HG02870 (cell line): ENCODE data around the gene ABCB9.

Source experiments
- ATAC-seq: cut with Tn5 transposase; IDR thresholded peaks from one replicate; pipeline ENCODE4 v1.9.1; 2021; ENCODE audit warnings: mild to moderate bottlenecking, moderate library complexity; ENCODE audit not compliant: unreplicated experiment

The ABCB9 gene

DNA sequence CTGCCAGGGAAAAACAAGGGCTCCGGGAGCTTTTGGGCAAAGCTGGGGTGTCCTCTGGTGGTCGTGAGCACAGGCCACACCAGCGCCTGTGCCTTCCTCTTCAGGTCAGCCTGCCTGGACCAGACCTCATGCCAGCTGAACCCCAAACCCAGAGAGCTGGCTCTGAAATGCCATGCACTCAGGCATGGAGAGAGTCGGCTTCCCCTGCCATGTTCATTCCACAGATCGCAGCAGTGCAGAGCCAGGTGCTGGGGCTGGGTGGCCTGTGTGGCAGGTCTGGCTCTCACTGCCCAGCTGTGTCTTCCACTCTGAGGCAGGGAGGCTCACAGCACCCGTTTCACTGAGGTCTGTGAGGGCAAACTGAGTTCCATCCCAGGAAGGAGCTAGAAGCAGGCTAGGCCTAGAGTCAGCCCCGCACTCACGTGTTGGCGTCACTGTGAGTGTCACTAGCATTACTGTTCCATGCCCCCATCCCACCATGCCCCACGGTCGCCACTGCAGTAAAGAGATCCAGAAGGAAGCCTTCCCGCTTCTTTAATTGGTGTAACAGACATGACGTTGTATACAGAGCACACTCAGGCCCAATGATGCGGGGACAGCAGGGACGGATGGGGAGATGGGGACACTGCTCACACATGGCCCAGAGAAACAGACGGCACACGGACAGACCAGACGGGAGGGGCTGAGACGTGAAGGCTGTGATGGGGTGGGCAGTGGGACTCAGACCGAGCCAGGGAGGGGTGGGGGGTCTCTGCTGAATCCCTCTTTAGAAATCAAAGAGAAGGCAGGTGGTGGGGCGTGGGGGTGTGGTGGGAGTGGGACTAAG lies 16.9 kb upstream of the ABCB9 start:
- ATAC-seq = no peak

DNA sequence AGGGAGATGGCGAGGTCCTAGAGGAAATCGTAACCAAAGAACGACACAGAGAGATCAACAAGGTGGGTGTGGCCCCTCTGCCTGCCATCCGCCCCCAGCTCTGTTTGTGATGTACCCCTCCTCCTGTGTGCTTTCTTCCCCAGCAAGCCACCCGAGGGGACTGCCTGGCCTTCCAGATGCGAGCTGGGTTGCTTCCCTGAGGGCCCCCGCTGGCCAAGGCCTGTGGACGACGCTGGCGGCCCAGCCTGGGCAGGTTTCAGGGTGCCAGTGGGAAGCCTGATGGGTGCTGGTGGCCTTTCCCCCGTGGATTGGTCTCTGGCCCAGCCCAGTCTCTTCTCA lies 16.2 kb upstream of the ABCB9 start:
- no peak for ATAC-seq

DNA sequence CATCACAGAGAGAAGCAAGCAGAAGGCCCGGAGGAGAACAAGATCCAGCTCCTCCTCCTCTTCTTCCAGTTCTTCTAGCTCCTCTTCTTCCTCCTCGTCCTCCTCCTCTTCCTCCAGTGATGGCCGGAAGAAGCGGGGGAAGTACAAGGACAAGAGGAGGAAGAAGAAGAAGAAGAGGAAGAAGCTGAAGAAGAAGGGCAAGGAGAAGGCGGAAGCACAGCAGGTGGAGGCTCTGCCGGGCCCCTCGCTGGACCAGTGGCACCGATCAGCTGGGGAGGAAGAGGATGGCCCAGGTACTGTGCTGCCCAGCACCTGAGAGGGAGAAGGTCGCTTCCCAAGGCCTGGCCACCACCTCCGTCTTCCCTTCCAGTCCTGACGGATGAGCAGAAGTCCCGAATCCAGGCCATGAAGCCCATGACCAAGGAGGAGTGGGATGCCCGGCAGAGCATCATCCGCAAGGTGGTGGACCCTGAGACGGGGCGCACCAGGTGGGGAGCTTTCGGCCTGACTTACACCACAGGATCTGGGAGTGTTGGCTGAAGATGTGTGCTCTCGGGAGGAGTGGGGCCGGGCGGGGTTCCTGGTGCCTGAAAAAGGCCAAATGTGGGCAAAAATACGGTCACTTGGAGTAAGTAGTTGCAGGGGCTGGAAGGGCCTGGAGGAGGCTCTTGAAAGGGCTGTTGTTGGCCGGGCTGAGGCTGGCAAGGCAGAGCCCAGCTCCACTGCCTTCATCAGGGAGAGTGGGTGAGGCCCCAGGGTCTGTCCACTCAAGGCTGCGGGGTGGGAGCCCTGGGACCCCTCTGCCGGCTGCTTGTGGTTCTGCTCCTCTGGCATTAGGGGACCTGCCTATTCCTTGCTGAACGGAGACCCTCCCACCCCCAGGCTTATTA lies 15.6 kb upstream of the ABCB9 start:
- ATAC-seq = no peak

DNA sequence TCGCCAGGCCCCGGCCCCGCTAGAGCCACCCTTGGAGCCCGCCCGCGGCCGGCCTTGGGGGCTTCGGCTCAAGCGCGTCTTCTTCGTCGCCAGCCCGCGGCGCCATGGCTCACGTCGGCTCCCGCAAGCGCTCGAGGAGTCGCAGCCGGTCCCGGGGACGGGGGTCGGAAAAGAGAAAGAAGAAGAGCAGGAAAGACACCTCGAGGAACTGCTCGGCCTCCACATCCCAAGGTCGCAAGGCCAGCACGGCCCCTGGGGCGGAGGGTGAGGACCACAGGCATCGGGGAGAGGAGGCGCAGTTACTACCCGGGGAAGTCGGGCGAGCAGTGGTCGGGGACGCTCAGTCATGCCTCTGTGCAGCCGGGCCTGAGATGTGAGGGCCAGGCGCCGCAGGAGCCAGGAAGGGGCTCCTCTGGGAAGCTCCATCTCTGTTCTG lies 14.8 kb upstream of the ABCB9 start:
- no peak for ATAC-seq

DNA sequence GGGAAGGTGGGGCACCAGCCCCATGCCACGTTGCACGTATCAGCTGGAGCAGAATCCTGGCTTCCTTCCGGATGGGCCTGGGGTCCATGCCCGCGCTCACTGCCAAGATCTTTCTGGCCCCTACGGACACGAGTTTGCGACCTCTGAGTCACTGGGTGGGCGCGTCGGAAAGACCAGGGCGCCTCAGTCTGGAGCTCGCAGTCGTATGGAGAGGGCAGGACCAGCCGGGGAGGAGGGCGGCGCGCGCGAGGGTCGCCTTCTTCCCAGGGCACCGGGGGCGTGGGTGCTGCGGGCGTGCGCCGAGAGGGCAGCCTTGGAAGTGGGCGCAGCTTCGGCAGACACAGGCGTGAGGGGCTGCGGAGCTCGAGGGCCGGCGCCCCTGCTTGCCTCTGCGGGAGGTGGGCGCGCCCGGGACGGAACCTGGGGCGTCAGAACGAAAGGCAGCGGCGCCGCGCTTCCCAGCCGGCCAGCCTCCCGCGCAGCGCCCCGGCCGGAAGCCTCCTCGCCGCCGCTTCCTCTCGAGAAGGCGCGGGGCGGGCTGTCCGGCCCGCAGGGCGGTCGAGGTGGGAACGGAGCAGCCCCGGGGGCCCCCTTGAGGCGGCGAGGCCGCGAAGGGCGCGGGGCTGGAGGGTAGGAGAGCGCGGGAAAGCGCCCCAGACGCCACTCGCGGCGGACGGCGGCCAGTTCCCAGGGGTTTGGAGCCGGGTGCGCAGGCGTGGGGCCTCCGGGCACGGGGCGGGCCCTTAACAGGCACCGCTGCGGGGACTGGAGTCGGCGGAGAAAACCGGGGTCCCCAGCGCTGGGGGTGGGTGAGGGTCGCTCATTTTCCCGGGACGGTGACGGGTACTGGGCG lies 14.1 kb upstream of the ABCB9 start, which contains the start of gene ARL6IP4:
Gene ARL6IP4 (plus strand): TSS at position 499 of the 853 bp plus-strand sequence. CDS start 459 bp downstream, outside the sequence.
- no peak for ATAC-seq

DNA sequence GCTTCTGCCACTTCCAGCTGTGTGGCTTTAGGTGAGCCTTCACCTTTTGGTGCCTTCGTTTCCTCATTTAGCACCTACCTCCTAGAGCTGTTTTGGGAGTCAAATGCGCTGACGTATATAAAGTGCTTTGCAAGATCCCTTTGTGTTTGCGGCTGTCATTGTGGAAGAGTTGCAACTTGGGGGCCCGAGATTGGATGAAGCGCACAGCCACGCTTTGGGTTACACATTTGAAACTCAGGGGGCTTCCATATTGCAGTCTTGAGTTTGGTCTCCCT lies 13.6 kb upstream of the ABCB9 start:
- no peak for ATAC-seq

DNA sequence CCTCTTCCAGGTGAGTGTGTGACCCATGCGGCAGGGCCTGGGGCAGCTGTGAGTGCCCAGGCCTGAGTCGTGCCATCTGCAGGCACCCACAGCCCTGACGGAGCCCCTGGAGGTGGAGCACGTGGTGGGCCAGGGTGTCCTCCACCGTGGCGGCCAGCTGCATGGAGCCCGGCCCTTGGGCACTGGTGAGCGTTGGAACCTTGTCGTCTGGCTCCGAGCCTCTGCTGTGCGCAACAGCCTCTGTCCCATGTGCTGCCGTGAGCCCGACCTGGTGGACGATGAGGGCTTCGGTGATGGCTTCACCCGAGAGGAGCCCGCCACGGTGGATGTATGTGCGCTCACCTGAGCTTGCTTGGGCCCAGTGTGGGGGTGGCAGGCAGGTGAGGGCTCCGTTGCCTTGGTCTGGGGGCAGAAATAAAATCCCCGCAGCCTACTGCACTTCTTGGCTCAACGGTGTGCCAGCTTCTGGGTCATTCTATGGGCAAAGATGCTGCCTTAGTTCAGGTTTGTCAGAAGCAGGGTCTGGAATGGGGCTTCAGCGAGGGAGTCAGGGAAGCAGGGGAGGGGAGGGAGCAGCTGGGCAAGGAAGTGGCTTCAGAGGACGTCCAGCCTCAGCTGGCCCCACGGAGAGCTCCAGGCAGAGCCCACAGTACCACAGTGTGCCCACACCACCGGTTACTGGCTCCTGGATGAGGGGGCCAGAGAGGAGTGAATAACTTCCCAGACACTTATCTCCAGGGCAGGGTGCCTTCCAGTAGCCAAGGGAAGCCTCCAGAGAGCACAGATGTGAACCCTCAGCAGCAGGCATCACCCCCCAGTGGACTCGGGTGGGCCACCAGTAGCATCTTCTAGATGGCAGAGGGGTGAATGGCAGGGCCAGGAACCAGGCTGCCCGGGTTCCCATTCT lies 13.0 kb upstream of the ABCB9 start:
- ATAC-seq = no peak

DNA sequence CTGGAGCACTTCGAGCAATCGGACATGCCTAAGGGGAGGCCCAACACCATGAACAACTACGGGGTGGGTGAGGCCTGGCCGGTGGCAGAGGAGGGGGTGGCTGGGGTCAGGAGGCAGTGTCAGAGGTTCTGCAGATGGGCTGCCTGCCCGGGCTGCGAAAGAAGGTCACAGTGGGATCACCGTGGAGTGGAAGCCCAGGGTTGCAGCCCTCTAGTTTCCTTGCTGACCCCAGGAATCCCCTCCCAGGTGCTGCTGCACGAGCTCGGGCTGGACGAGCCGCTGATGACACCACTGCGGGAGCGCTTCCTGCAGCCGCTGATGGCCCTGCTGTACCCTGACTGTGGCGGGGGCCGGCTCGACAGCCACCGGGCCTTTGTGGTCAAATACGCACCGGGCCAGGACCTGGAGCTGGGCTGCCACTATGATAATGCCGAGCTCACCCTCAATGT lies 12.3 kb upstream of the ABCB9 start:
- no peak for ATAC-seq

DNA sequence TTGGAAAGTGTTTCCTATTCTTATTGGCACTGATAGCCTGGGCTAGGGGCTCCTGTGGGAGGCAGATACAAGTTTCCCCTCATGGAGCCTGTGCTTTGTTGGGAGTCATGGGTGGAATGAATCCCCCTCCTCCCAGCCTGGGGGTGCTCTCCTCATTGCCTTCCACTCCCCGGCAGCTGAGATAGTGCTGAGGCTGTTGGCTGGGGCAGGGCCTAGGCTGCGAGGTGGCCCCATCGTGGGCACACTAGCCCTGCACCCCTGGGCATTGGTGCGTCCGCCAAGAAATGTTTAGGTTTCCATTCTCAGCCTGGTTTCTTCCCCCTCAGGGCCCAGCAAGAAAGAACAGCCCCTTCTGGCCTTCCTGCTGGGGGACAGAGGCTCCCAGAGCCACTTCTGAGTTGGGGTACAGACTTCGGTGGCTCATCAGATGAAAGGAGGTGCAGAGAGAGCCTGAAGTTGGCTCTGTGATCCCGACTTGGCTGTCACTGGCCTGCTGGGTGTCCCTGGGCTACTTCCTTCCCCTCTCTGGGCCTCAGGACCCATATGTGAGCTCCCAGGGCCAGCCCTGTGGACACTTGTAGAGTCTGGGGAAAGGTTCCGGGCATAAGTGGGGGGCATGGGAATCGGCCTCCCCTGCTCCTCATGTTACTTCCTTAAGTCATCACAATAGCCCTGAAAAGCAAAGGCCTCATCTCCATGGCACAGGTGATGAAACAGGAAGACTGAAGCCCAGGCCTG lies 11.6 kb upstream of the ABCB9 start:
- no peak for ATAC-seq

DNA sequence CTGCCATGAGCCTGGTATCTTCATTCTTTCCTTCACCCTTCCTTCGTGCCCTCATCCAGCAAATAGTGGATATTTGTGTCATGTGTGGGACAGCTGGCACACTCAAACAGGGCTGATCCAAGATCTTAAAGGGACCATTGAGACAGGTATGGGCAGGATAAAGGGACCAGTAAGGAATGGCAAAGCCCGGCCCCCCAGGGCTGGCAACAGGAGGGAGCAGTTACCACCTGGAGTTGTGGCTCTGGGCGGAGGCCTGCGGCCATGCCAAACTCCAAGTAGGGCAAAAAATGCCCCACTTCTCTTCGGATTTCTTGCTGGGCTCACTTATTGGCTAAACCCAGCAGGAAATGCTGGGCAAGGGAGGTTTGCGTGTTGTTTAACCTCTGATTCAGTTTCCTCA lies 10.9 kb upstream of the ABCB9 start:
- ATAC-seq = no peak

DNA sequence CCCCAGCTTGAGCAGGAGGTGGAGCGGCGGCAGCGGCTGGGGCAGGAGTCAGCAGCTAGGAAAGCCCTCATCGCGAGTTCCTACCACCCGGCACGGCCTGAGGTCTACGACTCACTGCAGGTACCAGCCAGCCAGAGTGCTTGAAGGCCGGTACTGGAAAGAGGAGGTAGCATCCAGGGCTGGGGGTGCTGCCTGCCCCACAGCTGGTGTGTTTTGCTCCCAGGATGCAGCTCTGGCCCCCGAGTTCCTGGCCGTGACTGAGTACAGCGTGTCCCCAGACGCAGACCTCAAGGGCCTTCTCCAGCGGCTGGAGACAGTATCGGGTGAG lies 10.3 kb upstream of the ABCB9 start:
- ATAC-seq = no peak

DNA sequence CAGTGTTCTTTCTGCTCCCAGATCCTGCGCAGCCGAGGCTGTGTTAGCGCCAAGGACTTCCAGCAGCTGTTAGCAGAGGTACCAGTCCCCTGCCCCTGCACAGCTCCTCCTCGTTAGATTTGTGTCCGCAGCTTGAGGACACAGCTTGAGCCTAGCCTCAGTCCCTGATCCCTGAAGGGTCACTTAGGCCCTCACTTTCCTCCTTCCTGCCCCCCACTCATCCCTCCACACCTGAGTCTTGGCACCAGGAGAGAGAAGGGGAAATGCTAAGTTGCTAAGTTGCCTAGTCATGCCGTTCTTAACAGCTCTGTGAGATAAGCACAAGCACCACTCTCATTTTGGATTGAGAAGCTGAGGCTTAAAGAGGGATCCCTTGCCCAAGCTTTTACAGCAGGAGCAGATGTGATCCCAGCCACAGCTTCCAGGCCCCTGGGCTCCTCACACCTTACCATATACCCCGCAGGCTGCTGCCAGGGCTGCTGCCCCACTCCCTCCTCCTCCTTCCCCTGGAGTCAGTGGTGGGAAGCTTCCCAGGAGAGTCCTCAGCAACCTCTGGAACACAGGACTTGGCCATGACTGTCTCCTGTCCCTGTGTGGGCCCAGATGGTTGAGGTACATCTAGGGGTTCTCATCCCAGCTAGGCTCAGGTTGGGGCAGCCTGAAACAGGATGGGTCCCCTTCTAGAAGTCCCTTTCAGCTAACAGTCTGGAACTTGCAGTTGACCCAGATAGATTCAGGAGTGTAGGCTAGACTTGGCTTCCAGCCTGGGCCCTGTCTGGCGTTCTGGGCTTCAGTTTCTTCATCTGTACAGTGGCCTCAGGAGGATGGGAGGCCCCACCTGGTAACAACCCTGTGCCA lies 9.8 kb upstream of the ABCB9 start:
- no peak for ATAC-seq

DNA sequence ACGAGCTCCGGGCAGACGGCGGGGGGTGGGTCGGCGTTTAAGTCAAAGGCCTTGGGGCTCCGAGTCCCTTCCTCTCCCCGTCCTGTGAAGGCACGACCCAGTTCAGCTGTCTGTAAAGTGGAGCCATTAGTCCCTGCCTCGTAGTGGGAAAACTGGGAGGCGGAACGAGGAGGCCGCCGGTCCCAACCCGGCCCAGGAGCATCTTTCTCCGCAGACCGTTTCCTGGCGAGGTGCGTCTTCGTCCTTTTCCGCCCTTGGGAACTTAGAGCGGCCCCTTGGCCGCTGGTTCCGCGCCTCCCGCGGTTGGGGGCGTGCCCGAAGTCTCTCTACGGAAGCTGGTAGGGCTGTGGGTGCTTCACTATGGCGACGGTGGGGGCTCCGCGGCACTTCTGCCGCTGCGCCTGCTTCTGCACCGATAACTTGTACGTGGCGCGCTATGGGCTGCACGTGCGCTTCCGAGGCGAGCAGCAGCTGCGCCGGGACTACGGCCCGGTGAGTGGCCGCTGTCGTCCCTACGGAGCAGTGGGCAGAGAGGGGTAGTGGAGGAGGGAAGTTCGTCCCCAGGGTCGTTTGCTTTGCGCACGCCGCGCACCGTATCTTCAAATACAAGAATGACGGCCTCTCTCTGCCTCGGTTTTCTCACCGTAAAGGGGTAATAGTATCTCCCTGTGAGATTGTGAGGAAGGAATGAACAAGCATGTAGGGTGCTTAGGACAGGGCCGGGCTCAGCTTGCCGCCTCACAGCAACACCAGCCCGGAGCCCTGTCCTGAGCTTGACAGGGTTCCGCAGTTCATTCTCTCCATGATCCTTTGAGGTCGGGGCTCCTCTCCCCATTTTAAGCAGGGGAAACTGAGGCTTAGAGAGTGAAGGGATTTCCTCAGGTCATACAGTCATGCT lies 8.9 kb upstream of the ABCB9 start, which contains the start of gene OGFOD2:
Gene OGFOD2 (plus strand): TSS at position 353 of the 898 bp plus-strand sequence. CDS start 8 bp downstream, at position 361.
- ATAC-seq = peak; percentile 66

DNA sequence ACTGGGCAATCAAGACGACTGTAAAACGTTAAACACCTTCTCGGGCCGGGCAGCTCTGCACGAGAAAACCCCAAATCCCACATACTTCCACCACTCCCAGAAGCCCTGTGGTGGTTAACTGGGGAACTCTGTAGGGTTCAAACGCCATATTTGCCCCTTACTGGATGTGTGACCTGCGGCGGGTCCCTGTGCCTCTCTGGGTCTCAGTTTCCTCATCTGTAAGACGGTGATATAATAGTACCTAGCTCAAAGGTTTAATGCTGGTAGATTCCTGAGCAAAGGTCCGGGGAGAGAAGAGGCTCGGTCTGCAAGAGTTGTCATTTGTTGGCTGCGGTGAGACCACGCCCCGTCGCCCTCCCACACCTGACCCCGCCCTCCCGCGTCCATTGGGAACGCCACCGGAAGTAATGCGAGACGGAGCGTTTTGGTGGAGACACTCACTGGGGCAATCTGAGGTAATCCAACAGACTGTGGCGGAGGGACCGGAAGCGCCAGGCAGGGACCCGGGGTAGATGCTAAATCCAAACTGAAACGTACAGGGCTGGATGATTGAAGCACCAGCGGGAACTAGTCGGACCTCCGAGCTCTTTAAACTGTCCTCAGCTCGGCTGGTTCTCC lies 8.1 kb upstream of the ABCB9 start:
- ATAC-seq = peak; percentile 80

DNA sequence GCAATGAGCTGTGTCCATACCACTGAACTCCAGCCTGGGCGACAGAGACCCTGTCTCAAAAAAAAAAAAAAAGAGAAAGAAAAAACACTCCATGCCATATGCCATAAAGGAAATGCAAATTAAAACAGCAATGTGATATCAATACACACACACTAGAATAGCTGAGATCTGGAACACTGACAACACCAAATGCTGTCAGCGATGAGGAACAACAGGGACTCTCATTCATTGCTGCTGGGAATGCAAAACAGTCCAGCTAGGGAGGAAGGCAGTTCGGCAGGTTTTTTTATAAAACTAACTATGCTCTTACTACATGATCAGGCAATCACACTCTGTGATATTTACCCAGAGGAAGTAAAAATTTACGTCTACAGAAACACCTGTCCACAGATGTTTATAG lies 3.4 kb upstream of the ABCB9 start:
- no peak for ATAC-seq

DNA sequence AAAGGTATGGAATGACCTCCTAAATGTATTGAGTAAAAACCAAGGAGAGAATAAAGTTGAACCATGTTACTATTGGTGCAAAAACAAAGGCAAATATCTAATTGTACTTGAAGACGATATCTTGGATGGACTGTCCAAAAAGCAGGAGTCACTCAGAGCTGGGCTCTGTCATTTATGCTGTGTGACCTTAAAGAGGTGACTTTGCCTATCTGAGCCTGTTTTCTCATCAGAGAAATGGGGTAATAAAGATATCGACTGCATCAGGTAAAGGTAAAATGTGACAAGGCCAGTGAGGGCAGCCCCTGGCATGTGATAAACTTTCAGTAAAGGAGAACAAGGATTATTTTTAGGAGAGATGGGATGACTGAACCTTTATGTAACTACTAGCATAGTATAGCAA lies 1.8 kb upstream of the ABCB9 start:
- ATAC-seq = no peak
